ENCODE results near the gene AGRP.

AGRP gene

DNA sequence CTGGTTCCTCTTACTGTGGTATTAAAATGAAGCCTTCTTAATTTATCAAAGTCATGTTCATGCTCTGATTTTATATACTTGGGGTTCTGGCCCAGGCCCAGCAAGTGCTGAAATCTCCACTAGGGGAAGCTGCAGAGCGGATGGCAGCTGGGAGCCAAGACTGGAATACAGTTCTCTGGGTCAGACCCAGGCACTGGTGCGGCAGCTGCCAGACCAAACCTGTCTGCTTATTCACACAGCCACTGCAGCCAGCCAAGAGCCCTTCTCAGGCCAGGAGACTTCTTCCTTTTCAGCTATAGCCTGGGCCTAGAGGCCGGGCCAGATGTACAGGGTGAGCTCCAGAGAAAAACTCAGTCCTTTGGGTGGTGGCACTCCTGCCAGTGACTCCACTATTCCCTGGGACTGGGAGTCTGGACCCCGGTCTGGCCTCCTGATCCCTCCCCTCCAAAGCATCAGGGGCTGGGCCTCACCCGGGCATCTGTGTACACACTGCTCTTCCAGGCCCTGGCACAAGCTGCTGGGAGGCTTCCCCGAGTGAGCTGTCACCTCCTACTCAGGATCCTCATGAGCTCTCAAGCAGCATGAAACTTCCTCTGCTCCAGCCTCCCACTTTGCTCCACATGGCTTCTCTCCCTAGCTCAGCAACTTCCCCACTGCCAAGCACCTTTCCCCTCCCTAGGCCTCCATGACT is 26.8 kb downstream of the AGRP start:
- Histone ChIP-seq H3K4me1 (ENCODE audit: control insufficient read depth in 2 of 2, insufficient read depth in 2 of 2, low read length in 2 of 2) (peaks cover 73 to 89% of the 10 kb centered on the region in 2 donors), H3K9ac (ENCODE audit: low read depth in 1 of 2, low read length in 2 of 2) (peak overlapping the region; percentile 90 to 92), H3K9me3 (ENCODE audit: control insufficient read depth in 2 of 2, low read length in 2 of 2) (no peaks in the 10 kb centered on the region), H3K4me3 (ENCODE audit: low read length in 2 of 2) (peak overlapping the region; percentile 72 to 75), H3K36me3 (ENCODE audit: control insufficient read depth in 2 of 2, insufficient read depth in 2 of 2, low read length in 2 of 2) (peaks cover 17 to 25% of the 10 kb centered on the region in 2 donors), H3K27ac (ENCODE audit: low read depth in 2 of 2, low read length in 2 of 2) (peak overlapping the region; percentile 97 to 98), H3K27me3 (ENCODE audit: control insufficient read depth in 2 of 2, insufficient read depth in 2 of 2, low read length in 2 of 2) (no peaks in the 10 kb centered on the region)

DNA sequence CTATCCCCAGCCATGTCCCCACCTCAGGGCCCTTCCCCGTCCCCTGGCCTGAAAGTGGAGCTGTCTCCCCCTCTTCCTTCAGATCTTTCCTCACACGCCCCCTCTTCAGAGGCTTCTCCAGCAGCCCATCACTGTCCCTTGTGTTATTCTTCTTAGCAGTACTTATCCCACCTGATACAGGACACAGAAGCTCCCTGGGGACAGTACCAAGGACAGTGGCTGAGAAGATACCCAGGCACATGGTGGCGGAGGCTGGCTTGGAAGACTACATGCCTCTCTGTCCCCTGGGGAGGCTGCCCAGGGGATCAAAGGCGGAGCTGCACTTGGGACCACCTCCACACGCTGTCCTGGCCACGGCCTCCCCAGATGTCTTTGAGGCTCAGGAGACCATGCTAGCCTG is 28.5 kb downstream of the AGRP start:
- Histone ChIP-seq H3K9me3 (ENCODE audit: control insufficient read depth in 2 of 2, low read length in 2 of 2) (no peaks in the 10 kb centered on the region), H3K27me3 (ENCODE audit: control insufficient read depth in 2 of 2, insufficient read depth in 2 of 2, low read length in 2 of 2) (no peaks in the 10 kb centered on the region), H3K4me3 (ENCODE audit: low read length in 2 of 2) (no peak overlapping the region), H3K4me1 (ENCODE audit: control insufficient read depth in 2 of 2, insufficient read depth in 2 of 2, low read length in 2 of 2) (peaks cover 73 to 89% of the 10 kb centered on the region in 2 donors), H3K9ac (ENCODE audit: low read depth in 1 of 2, low read length in 2 of 2) (no peak overlapping the region), H3K27ac (ENCODE audit: low read depth in 2 of 2, low read length in 2 of 2) (peak overlapping the region; percentile 1 to 93), H3K36me3 (ENCODE audit: control insufficient read depth in 2 of 2, insufficient read depth in 2 of 2, low read length in 2 of 2) (peaks cover 28 to 37% of the 10 kb centered on the region in 2 donors)

DNA sequence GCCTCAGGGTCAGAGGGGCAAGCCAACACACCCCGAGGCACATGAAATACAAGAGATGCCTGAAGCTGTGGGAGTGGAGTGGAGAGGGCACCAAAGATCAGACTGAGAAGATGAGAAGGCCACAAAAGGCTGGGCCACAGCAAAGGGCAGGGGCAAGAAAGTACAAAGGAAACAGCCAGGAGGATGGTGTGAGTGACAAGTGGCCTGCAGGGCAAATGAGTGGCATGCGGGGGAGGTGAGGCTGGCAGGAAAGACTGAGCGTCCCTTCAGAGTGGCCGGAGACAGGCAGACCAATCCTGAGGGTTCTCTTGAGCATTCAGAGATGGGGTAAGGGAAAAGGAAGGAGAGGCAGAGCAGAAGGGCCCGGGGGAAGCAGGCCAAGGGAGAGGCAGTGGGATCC is 29.2 kb downstream of the AGRP start:
- peaks cover 34 to 41% of the 10 kb centered on the region in 2 donors for H3K36me3 ChIP-seq (ENCODE audit: control insufficient read depth in 2 of 2, insufficient read depth in 2 of 2, low read length in 2 of 2)
- H3K4me1 ChIP-seq (ENCODE audit: control insufficient read depth in 2 of 2, insufficient read depth in 2 of 2, low read length in 2 of 2) = peaks cover 73 to 89% of the 10 kb centered on the region in 2 donors
- H3K27me3 ChIP-seq (ENCODE audit: control insufficient read depth in 2 of 2, insufficient read depth in 2 of 2, low read length in 2 of 2) = no peaks in the 10 kb centered on the region
- H3K9ac ChIP-seq (ENCODE audit: low read depth in 1 of 2, low read length in 2 of 2) = no peak overlapping the region
- H3K4me3 ChIP-seq (ENCODE audit: low read length in 2 of 2) = no peak overlapping the region
- H3K9me3 ChIP-seq (ENCODE audit: control insufficient read depth in 2 of 2, low read length in 2 of 2) = no peaks in the 10 kb centered on the region
- H3K27ac ChIP-seq (ENCODE audit: low read depth in 2 of 2, low read length in 2 of 2) = peak overlapping the region; percentile 93 to 96

DNA sequence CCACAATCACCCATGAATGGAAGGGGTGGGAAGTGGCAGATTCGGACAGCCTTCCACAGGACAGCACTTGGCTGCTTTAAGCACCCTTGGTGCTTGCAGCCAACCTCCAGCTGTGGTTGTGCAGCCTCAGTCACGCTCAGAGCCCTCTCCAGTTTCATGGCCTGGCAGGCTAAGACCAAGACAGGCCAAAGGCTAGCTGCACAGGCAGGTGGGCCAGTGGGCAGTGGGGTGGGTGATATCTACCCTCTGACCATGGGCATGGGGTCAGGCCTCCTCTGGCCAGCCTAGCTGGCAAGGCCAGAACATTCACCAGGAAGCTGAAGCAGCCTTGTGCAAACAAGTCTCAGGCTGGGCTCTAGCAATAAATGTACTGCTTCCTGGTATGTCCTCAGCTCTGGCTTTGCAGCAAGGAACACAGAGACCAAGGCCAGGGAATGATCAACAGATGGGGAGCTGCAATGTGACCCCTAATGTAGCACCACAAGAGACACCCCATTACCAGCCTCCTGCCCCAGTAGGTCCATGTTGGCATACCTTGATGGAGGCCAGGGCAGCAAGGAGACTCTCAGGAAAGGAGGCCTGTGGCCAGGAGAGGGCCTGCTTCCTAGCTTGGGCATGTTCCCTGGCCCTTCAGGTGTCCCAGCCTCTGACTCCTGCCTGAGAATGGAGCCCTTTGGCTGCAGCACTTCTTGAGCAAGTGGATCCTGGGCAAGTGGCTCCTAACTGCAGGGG is 31.5 kb downstream of the AGRP start:
- peak overlapping the region; percentile 93 to 96 for H3K27ac ChIP-seq (ENCODE audit: low read depth in 2 of 2, low read length in 2 of 2)
- peak overlapping the region; percentile 47 to 60 for H3K9ac ChIP-seq (ENCODE audit: low read depth in 1 of 2, low read length in 2 of 2)
- peaks cover 70 to 90% of the 10 kb centered on the region in 2 donors for H3K4me1 ChIP-seq (ENCODE audit: control insufficient read depth in 2 of 2, insufficient read depth in 2 of 2, low read length in 2 of 2)
- no peaks in the 10 kb centered on the region for H3K27me3 ChIP-seq (ENCODE audit: control insufficient read depth in 2 of 2, insufficient read depth in 2 of 2, low read length in 2 of 2)
- no peaks in the 10 kb centered on the region for H3K9me3 ChIP-seq (ENCODE audit: control insufficient read depth in 2 of 2, low read length in 2 of 2)
- peaks cover 42 to 45% of the 10 kb centered on the region in 2 donors for H3K36me3 ChIP-seq (ENCODE audit: control insufficient read depth in 2 of 2, insufficient read depth in 2 of 2, low read length in 2 of 2)
- peak overlapping the region in 1 of 2 donors; percentile 20 for H3K4me3 ChIP-seq (ENCODE audit: low read length in 2 of 2)

DNA sequence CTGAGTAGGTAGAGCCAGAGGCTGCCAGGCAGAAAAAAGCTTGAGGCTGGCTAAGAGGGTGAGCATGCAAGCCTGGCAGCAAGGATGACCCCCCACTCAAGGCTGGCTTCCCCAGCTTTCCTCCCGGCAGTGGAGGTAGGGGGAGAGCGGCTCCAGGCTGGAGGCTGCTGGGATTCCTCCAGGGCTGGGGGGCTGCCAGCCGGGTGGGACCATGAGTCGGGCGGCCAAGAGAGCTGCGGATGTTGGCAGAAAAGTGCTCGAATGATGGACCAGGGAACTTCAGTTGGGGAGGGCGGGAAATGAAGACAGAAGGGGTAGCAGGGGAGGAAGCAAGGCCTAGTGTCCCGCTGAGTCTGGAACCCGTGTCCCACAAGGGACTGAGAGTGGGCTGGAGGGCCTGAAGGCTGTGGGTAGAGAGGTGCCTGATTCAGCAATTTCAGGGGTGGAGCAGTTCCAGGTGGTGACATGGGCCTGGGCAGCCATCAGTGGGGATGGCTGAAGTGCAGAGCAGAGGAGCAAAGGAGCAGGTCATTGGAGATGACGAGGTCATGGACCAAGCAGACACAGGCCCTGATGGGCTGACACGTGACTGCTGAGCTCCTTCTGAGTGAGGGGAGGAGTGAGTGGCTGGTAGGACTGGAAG is 32.2 kb downstream of the AGRP start:
- peak overlapping the region in 1 of 2 donors; percentile 20 for H3K4me3 ChIP-seq (ENCODE audit: low read length in 2 of 2)
- H3K27ac ChIP-seq (ENCODE audit: low read depth in 2 of 2, low read length in 2 of 2) = peak overlapping the region; percentile 93 to 96
- peak overlapping the region; percentile 47 to 60 for H3K9ac ChIP-seq (ENCODE audit: low read depth in 1 of 2, low read length in 2 of 2)
- peaks cover 71 to 90% of the 10 kb centered on the region in 2 donors for H3K4me1 ChIP-seq (ENCODE audit: control insufficient read depth in 2 of 2, insufficient read depth in 2 of 2, low read length in 2 of 2)
- H3K27me3 ChIP-seq (ENCODE audit: control insufficient read depth in 2 of 2, insufficient read depth in 2 of 2, low read length in 2 of 2) = no peaks in the 10 kb centered on the region
- H3K9me3 ChIP-seq (ENCODE audit: control insufficient read depth in 2 of 2, low read length in 2 of 2) = no peaks in the 10 kb centered on the region
- peaks cover 42 to 45% of the 10 kb centered on the region in 2 donors for H3K36me3 ChIP-seq (ENCODE audit: control insufficient read depth in 2 of 2, insufficient read depth in 2 of 2, low read length in 2 of 2)

DNA sequence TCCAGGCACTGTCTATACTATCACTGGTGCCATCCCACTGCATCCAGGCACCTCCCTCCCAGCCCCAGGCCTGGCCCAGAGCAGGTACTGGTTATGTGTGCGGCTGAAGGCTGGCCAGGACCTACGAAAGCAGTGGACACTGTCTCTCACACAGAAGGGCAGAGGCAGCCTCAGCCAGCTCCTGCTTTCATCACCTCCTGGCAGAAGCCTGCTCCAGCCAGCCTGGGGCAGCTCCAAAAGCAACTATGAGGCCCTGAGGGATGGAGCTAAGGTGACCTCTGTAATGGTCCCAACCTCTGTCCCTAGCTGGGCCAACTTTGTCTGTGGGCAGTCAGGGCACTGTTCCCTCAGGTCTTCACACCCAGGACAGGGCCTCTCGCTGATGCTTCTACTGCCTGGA is 33.6 kb downstream of the AGRP start:
- Histone ChIP-seq H3K9me3 (ENCODE audit: control insufficient read depth in 2 of 2, low read length in 2 of 2) (no peaks in the 10 kb centered on the region), H3K27me3 (ENCODE audit: control insufficient read depth in 2 of 2, insufficient read depth in 2 of 2, low read length in 2 of 2) (no peaks in the 10 kb centered on the region), H3K9ac (ENCODE audit: low read depth in 1 of 2, low read length in 2 of 2) (peak overlapping the region; percentile 14 to 70), H3K27ac (ENCODE audit: low read depth in 2 of 2, low read length in 2 of 2) (peak overlapping the region; percentile 93 to 94), H3K36me3 (ENCODE audit: control insufficient read depth in 2 of 2, insufficient read depth in 2 of 2, low read length in 2 of 2) (peaks cover 46 to 53% of the 10 kb centered on the region in 2 donors), H3K4me3 (ENCODE audit: low read length in 2 of 2) (no peak overlapping the region), H3K4me1 (ENCODE audit: control insufficient read depth in 2 of 2, insufficient read depth in 2 of 2, low read length in 2 of 2) (peaks cover 84 to 92% of the 10 kb centered on the region in 2 donors)

DNA sequence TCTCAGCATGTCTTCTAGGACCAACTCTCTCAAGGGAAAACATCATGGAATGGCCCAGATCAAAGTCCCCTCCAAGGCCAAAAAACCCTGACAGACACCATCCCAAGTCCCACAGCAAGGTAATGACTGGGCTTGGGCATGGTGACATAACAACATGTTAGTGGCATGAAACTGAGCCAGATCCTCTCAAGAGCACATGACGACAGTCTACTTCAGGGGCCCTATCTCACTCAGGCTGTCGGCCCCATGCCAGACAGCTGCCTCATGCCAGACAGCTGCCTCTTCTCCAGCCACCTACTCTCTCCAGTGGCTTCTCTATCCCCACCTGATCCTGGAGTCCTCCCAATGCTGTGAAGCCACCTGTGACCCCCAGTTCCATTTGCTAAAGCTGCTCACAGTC is 34.0 kb downstream of the AGRP start:
- Histone ChIP-seq H3K9ac (ENCODE audit: low read depth in 1 of 2, low read length in 2 of 2) (peak overlapping the region in 1 of 2 donors; percentile 70), H3K27ac (ENCODE audit: low read depth in 2 of 2, low read length in 2 of 2) (peak overlapping the region; percentile 93 to 94), H3K36me3 (ENCODE audit: control insufficient read depth in 2 of 2, insufficient read depth in 2 of 2, low read length in 2 of 2) (peaks cover 50 to 57% of the 10 kb centered on the region in 2 donors), H3K27me3 (ENCODE audit: control insufficient read depth in 2 of 2, insufficient read depth in 2 of 2, low read length in 2 of 2) (no peaks in the 10 kb centered on the region), H3K9me3 (ENCODE audit: control insufficient read depth in 2 of 2, low read length in 2 of 2) (no peaks in the 10 kb centered on the region), H3K4me3 (ENCODE audit: low read length in 2 of 2) (no peak overlapping the region), H3K4me1 (ENCODE audit: control insufficient read depth in 2 of 2, insufficient read depth in 2 of 2, low read length in 2 of 2) (peaks cover 88 to 94% of the 10 kb centered on the region in 2 donors)

DNA sequence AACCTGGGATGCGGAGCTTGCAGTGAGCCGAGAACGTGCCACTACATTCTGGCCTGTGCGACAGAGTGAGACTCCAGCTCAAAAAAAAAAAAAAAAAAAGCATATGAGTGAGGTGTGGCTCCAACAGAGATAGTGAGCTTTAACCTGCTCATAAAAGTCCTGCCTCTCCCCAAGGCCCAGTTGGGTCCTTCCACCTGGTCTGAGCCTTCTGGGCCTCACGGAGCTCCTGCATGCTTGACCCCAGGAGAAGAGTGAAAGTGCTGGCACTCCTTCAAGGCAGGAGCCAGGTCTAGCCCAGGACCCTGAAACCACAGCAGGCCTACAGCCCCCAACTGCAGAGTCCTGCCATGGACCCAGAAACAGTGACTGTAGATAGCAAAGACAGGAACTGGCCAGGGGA is 34.8 kb downstream of the AGRP start:
- Histone ChIP-seq H3K27me3 (ENCODE audit: control insufficient read depth in 2 of 2, insufficient read depth in 2 of 2, low read length in 2 of 2) (no peaks in the 10 kb centered on the region), H3K4me1 (ENCODE audit: control insufficient read depth in 2 of 2, insufficient read depth in 2 of 2, low read length in 2 of 2) (peaks cover 88 to 96% of the 10 kb centered on the region in 2 donors), H3K4me3 (ENCODE audit: low read length in 2 of 2) (no peak overlapping the region), H3K9me3 (ENCODE audit: control insufficient read depth in 2 of 2, low read length in 2 of 2) (no peaks in the 10 kb centered on the region), H3K9ac (ENCODE audit: low read depth in 1 of 2, low read length in 2 of 2) (peak overlapping the region in 1 of 2 donors; percentile 70), H3K36me3 (ENCODE audit: control insufficient read depth in 2 of 2, insufficient read depth in 2 of 2, low read length in 2 of 2) (peaks cover 56 to 61% of the 10 kb centered on the region in 2 donors), H3K27ac (ENCODE audit: low read depth in 2 of 2, low read length in 2 of 2) (peak overlapping the region; percentile 93 to 94)

DNA sequence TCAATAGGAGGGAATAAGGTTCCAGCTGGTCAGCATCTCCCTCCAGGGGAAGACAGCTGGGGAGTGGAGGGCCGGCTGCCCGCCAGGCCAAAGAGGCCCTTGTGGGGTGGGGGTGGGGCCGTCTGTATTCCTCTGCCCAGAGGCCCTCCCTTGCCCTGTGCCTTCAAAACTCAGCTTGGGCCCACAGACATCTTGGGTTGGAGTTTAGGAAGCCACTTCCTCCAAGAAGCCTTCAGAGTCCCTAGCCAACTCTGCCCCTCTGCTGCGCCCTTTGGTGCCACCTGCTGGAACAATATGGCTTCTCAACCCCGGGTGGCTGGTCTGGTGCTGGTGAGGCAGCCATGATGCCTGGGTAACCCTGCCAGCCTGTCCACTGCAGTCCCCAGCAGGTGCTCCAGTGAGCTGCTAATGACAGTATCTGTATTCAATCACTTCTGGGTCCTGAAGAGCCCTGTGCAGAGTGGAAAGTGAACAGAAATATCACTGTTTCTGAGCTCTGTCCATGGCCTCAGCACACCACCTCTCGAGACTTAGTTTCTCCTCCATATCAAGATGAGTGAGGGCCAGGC is 35.8 kb downstream of the AGRP start:
- Histone ChIP-seq H3K27ac (ENCODE audit: low read depth in 2 of 2, low read length in 2 of 2) (peak overlapping the region; percentile 93 to 94), H3K9ac (ENCODE audit: low read depth in 1 of 2, low read length in 2 of 2) (peak overlapping the region; percentile 56 to 70), H3K9me3 (ENCODE audit: control insufficient read depth in 2 of 2, low read length in 2 of 2) (no peaks in the 10 kb centered on the region), H3K27me3 (ENCODE audit: control insufficient read depth in 2 of 2, insufficient read depth in 2 of 2, low read length in 2 of 2) (no peaks in the 10 kb centered on the region), H3K36me3 (ENCODE audit: control insufficient read depth in 2 of 2, insufficient read depth in 2 of 2, low read length in 2 of 2) (peaks cover 53 to 57% of the 10 kb centered on the region in 2 donors), H3K4me3 (ENCODE audit: low read length in 2 of 2) (no peak overlapping the region), H3K4me1 (ENCODE audit: control insufficient read depth in 2 of 2, insufficient read depth in 2 of 2, low read length in 2 of 2) (peaks cover 94 to 98% of the 10 kb centered on the region in 2 donors)

All from mucosa of rectum (tissue), 2 donors.